ENCODE data around the gene PABPN1. TPM values are rescaled to one million over a fixed set of nuclear protein-coding genes. Genes with fewer than 3 reads are reported as not detected.

Gene PABPN1
- total RNA-seq, 1 experiment from 2014 or later = 184 TPM

DNA sequence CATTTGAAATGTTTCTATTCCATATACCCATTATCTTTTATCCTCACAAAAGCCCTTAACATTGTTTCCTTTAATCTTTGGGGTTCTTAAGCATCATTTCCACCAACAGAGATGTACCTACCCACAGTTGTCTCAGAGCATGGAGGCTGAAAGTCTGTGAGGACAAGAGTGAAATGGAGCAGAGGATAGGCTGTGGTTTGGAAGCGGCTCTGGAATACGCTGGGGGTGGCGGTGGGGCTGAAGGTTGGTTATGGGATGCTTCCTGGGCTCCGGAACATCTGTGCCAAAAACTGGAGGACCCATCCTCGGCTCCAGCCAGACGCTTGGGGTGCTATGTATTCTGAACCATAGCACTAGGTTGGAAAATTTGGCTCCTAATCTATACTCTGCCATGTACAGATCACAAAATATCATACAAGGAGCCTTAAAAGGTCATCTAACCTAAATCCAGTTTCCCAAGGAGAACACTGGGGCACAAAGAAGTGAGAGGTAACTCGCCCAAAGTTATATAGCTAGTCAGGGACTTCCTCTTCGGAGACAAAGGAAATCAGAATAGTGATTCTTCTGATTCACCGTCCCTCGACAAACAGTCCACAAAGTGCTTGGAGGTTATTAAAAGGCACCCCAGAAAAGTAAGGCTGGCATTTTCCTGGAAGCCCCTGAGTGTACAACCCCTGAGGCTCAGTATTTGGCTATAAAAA lies 21.1 kb upstream of the PABPN1 start:
- Histone ChIP-seq H3K9me3 (ENCODE audit: control insufficient read depth in 1 of 2, insufficient read depth in 1 of 2, low read depth in 1 of 2, low read length in 2 of 2) (no peaks in the 10 kb centered on the region), H3K27me3 (ENCODE audit: insufficient read depth, low read length) (no peaks in the 10 kb centered on the region), H3K36me3 (ENCODE audit: control insufficient read depth in 1 of 2, insufficient read depth in 2 of 2, low read length in 2 of 2) (no peaks in the 10 kb centered on the region), H3K9ac (ENCODE audit: low read length) (peak overlapping the region; percentile 82), H2AFZ (ENCODE audit: low read depth, low read length, poor library complexity, severe bottlenecking) (no peak overlapping the region), H3K4me3 (replicated peaks in 1 of 2; ENCODE audit: low read depth in 1 of 2, low read length in 2 of 2) (peak overlapping the region; percentile 49 to 64), H3K4me2 (ENCODE audit: low read length) (peak overlapping the region; percentile 95), H3K79me2 (ENCODE audit: insufficient read depth, low read length) (no peaks in the 10 kb centered on the region), H4K20me1 (ENCODE audit: insufficient read depth) (no peaks in the 10 kb centered on the region), H3K9me2 (ENCODE audit: insufficient read depth) (no peaks in the 10 kb centered on the region), H3K4me1 (ENCODE audit: control insufficient read depth in 1 of 2, insufficient read depth in 2 of 2, low read length in 2 of 2) (peaks cover 13 to 35% of the 10 kb centered on the region in 2 experiments), H3K27ac (ENCODE audit: low read depth, low read length) (peak overlapping the region; percentile 96)
- ATAC-seq (no peak), DNase-seq (ENCODE audit: low read depth, low spot score) (no peak)
- intact Hi-C loops (cut with micrococcal nuclease) = loop anchor here (1.0 to 10.0 kb wide), 3 partner anchors 35 to 315 kb away; partner anchors contain the start of gene AJUBA
- ChIA-PET CTCF (interaction anchor here (0.7 to 4.8 kb wide), 10 partner anchors 13 to 294 kb away, joined by 3 to 27 read pairs (median 4); partner anchors contain the start of genes HOMEZ and PABPN1), POLR2A (interaction anchor here (0.7 kb wide), 1 partner anchor 8 kb away, joined by 3 read pairs; no protein-coding TSS in a partner anchor), RAD21 (ENCODE audit: low non-redundant PET in 1 of 2, low total read pairs in 2 of 2, uncharacterized antibody in 2 of 2, unreplicated experiment in 2 of 2) (interaction anchor here in 1 of 2 experiments (0.7 kb wide), 1 partner anchor 80 kb away, joined by 4 read pairs; no protein-coding TSS in a partner anchor)
- BruUV-seq (replicated peaks) = no TSS peak
- no peak for TF ChIP-seq EGR1 (IDR thresholded peaks at IDR 0.05; ENCODE audit: low read depth)
- no peak for TF ChIP-seq JUND (IDR thresholded peaks at IDR 0.05)
- no peak for TF ChIP-seq ZNF274 (IDR thresholded peaks at IDR 0.05; ENCODE audit: low read depth, low read length)
- TF ChIP-seq ELF1 (IDR thresholded peaks at IDR 0.05; ENCODE audit: borderline replicate concordance, low read depth) = no peak
- TF ChIP-seq, protein P1, sequence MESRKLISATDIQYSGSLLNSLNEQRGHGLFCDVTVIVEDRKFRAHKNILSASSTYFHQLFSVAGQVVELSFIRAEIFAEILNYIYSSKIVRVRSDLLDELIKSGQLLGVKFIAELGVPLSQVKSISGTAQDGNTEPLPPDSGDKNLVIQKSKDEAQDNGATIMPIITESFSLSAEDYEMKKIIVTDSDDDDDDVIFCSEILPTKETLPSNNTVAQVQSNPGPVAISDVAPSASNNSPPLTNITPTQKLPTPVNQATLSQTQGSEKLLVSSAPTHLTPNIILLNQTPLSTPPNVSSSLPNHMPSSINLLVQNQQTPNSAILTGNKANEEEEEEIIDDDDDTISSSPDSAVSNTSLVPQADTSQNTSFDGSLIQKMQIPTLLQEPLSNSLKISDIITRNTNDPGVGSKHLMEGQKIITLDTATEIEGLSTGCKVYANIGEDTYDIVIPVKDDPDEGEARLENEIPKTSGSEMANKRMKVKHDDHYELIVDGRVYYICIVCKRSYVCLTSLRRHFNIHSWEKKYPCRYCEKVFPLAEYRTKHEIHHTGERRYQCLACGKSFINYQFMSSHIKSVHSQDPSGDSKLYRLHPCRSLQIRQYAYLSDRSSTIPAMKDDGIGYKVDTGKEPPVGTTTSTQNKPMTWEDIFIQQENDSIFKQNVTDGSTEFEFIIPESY (IDR thresholded peaks at IDR 0.05; ENCODE audit: extremely low read depth, insufficient replicate concordance, low read length) = no peak
- TF ChIP-seq POLR2AphosphoS5 (IDR thresholded peaks at IDR 0.05; ENCODE audit: low read depth, low read length) = no peak
- TF ChIP-seq POLR2A (IDR thresholded peaks at IDR 0.05; ENCODE audit: borderline replicate concordance, extremely low read depth, insufficient read depth, insufficient read length) = no peak
